A375 (cell line): ENCODE measurements around the gene KRTAP5-3. TPM values are rescaled to one million over a fixed set of nuclear protein-coding genes. Genes with fewer than 3 reads are reported as not detected.

Source experiments
- total RNA-seq: library from RNA; depleted of rRNA; stranded (reverse); fragments of >200 nt; shearing (Covaris generic); gene quantifications from 2 replicates; pipeline ENCODE4 v1.2.3, GENCODE V29; 2014; rRNA removed

The KRTAP5-3 gene, protein sequence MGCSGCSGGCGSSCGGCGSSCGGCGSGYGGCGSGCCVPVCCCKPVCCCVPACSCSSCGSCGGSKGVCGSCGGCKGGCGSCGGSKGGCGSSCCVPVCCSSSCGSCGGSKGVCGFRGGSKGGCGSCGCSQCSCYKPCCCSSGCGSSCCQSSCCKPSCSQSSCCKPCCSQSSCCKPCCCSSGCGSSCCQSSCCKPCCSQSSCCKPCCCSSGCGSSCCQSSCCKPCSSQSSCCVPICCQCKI
- not detected in 2 replicates for total RNA-seq

DNA sequence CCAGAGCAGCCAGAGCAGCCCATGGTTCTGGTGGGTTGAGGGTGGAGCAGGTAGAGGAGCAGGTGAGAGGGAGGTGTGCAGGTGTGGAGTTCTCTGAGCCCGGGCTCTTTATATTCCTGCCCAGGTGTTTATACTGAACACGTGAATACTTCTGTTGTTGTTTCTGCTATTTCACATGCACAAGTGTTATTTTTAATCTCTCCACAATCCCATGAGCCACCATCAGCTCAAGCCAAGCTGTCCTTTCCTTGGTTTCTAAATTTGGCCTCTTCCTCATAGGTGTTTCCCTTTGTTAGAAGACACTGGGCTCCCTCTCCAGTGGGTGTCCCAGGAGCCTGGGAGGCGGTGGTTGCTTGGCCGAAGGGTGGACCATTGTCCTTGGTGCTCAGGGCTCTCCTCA, at the start of gene KRTAP5-3:
KRTAP5-3 (minus strand) TSS at position 101 of the 400 bp plus-strand sequence; CDS start at position 23, 78 bp downstream.

DNA sequence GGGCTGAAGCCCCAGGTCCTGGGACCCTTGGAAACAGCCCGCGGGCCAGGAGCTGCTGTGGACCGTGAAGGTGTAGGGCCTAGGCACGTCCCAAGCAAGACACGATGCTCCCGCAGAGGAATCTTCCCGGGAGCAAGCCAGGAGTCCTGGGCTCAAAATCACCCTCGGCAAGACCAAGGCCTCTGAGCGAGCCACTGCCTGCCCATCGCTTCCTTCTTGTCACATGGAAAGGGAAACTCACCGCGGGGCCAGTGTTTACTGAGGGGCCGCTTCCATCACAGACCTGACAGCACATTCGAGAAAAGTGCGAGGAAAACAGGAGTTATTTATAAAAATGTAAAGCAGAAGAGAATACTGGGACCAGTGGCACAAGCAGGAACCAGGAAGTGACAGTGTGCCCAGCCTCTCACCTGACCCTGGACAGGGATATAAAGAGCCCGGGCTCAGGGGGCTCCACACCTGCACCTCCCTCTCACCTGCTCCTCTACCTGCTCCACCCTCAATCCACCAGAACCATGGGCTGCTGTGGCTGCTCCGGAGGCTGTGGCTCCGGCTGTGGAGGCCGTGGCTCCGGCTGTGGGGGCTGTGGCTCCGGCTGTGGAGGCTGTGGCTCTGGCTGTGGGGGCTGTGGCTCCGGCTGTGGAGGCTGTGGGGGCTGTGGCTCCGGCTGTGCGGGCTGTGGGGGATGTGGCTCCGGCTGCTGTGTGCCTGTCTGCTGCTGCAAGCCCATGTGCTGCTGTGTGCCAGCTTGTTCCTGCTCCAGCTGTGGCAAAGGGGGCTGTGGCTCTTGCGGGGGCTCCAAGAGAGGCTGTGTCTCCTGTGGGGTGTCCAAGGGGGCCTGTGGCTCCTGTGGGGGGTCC, 21.3 kb upstream of the KRTAP5-3 start, which contains the start of gene KRTAP5-5:
KRTAP5-5 (plus strand) TSS at position 450 of the 860 bp plus-strand sequence; CDS start at position 516, 66 bp downstream.

DNA sequence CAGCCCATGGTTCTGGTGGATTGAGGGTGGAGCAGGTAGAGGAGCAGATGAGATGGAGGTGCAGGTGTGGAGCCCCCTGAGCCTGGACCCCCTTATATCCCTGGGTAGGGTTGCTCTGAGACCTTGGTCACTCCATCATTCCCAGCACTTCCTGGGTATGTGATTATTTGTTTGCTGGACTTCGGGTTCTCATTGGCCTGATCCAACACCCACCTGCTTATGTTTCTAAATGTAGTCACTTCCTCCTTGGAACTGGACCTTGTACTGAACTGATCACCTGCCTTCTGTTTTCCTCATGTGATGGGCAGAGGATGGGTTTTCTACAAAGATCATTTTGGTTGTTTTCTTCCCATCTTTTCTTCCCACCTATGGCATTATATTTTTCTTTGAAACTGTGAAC, 13.8 kb upstream of the KRTAP5-3 start, which contains the start of gene KRTAP5-4:
KRTAP5-4 (minus strand) TSS at position 53 of the 400 bp plus-strand sequence; CDS start at position 8, 45 bp downstream.

DNA sequence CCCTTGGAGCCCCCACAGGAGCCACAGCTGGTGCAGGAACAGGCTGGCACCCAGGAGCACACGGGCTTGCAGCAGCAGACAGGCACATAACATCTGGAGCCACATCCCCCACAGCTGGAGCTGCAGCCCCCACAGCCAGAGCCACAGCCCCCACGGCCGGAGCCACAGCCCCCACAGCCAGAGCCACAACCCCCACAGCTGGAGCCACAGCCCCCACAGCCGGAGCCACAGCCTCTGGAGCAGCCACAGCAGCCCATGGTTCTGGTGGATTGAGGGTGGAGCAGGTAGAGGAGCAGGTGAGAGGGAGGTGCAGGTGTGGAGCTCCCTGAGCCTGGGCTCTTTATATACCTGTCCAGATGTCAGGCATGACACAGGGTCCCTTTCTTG, 10.3 kb downstream of the KRTAP5-3 start, which contains the start of gene KRTAP5-2:
KRTAP5-2 (minus strand) TSS at position 301 of the 387 bp plus-strand sequence; CDS start at position 257, 44 bp downstream.

DNA sequence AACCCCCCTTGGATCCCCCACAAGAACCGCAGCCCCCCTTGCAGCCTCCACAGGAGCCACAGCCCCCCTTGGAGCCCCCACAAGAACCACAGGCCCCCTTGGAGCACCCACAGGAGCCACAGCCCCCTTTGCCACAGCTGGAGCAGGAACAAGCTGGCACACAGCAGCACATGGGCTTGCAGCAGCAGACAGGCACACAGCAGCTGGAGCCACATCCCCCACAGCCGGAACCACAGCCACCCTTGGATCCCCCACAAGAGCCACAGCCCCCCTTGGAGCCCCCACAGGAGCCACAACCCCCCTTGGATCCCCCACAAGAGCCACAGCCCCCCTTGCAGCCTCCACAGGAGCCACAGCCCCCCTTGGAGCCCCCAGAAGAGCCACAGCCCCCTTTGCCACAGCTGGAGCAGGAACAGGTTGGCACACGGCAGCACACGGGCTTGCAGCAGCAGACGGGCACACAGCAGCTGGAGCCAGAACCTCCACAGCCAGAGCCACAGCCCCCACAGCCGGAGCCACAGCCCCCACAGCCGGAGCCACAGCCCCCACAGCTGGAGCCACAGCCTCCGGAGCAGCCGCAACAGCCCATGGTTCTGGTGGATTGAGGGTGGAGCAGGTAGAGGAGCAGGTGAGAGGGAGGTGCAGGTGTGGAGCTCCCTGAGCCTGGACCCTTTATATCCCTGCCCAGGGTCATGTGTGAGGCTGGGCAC, 23.4 kb downstream of the KRTAP5-3 start, which contains the start of gene KRTAP5-1:
KRTAP5-1 (minus strand) TSS at position 623 of the 710 bp plus-strand sequence; CDS start at position 589, 34 bp downstream.

DNA sequence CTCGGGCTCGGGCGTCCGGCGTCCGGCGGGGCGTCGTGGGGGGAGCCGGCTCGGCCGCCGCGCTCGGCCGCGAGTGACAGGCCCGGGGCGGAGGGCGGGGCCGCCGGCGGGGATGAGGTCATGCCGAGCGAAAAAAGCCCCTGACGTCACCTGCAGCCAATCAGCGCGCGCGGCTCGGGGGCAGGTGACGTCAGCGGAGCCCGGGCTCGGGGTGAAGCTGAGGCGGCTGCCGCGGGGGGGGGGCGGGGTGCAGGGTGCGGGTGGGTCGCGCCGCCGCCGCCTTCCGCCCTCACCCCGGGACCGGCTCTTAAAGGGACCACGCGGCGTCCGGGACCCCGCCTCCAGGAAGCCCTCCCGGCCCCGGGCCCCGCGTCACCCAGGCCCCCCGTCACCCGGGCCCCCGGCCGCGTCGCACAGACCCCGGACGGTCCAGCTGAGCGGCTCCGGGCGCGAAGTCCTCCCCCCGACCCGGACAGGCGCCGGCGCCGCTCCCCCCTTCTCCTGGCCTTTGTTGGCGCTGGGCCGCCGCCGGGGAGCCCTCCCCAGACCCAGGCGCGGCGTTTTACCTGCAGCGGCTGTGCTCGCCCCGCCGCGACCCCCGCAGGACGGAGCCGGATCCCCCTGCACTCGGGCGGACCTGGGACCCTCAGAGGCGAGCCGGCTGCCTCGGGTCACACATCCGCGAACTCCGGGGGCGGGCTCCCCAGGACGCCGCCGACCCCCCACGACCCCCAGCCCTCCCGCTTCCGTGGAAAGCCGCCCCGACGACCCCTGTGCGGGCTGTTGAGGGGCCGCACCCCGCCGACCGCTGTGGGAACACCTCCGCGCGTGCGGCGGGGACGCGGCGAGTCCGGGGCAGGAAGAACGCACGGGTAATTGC, 35.8 kb downstream of the KRTAP5-3 start, which contains the start of gene DUSP8:
DUSP8 (minus strand) TSS at position 75 of the 880 bp plus-strand sequence. CDS start 6,445 bp downstream, outside the sequence.

Other genes starting within 250 kb of the KRTAP5-3 start
- 0.48 and 0.49 TPM in 2 replicates for gene BRSK2, start 218.5 kb downstream of the KRTAP5-3 start, total RNA-seq
- gene MOB2, start 121.7 kb downstream of the KRTAP5-3 start, total RNA-seq: 19.1 and 25.4 TPM in 2 replicates
- gene DUSP8, start 36.2 kb downstream of the KRTAP5-3 start, total RNA-seq: 0.15 and 0.37 TPM in 2 replicates
- not detected in 2 replicates for gene KRTAP5-1, start 23.2 kb downstream of the KRTAP5-3 start, total RNA-seq
- not detected in 2 replicates for gene KRTAP5-2, start 10.2 kb downstream of the KRTAP5-3 start, total RNA-seq
- not detected in 2 replicates for gene KRTAP5-4, start 13.7 kb upstream of the KRTAP5-3 start, total RNA-seq
- gene KRTAP5-5, start 21.3 kb upstream of the KRTAP5-3 start, total RNA-seq: not detected in 2 replicates
- gene KRTAP5-6, start 88.7 kb upstream of the KRTAP5-3 start, total RNA-seq: not detected in 2 replicates
- 1.8 and 2.3 TPM in 2 replicates for gene IFITM10, start 142.1 kb upstream of the KRTAP5-3 start, total RNA-seq
- 139 TPM in 2 replicates for gene CTSD, start 155.5 kb upstream of the KRTAP5-3 start, total RNA-seq
- not detected in 2 replicates for gene SYT8, start 226.5 kb upstream of the KRTAP5-3 start, total RNA-seq
- gene TNNI2, start 230.5 kb upstream of the KRTAP5-3 start, total RNA-seq: not detected in 2 replicates
- 0.13 and 1.8 TPM in 2 replicates for gene LSP1, start 244.6 kb upstream of the KRTAP5-3 start, total RNA-seq